ENCODE measurements around the gene RNF152. TPM values are rescaled to one million over a fixed set of nuclear protein-coding genes. Genes with fewer than 3 reads are reported as not detected.

The RNF152 gene
- total RNA-seq, 1 donor from 2014 or later, result 16.9 TPM

- peaks cover 7% of the 10 kb centered on the region for H3K36me3 Mint-ChIP-seq (ENCODE audit: unreplicated experiment)
- no peak overlapping the region for H3K4me3 Mint-ChIP-seq (ENCODE audit: unreplicated experiment)
- peaks cover 3% of the 10 kb centered on the region for H3K27me3 Mint-ChIP-seq (ENCODE audit: unreplicated experiment)
- no peak overlapping the region for H3K27ac Mint-ChIP-seq (ENCODE audit: unreplicated experiment)
- TF ChIP-seq CTCF (IDR thresholded peaks at IDR 0.05; ENCODE audit: partially characterized antibody, unreplicated experiment), result no peak
- no peaks in the 10 kb centered on the region for H3K4me1 Mint-ChIP-seq (ENCODE audit: low read depth, unreplicated experiment)
- no peak for DNase-seq
- H3K9me3 Mint-ChIP-seq (ENCODE audit: unreplicated experiment), result no peaks in the 10 kb centered on the region
Observed at GRCh38 chr18:61869636-61870035, 23.2 kb downstream of the RNF152 start.

- H3K4me1 Mint-ChIP-seq (ENCODE audit: low read depth, unreplicated experiment), result no peaks in the 10 kb centered on the region
- H3K27me3 Mint-ChIP-seq (ENCODE audit: unreplicated experiment), result peaks cover 3% of the 10 kb centered on the region
- H3K9me3 Mint-ChIP-seq (ENCODE audit: unreplicated experiment), result no peaks in the 10 kb centered on the region
- no peak for DNase-seq
- no peak for TF ChIP-seq CTCF (IDR thresholded peaks at IDR 0.05; ENCODE audit: partially characterized antibody, unreplicated experiment)
- H3K36me3 Mint-ChIP-seq (ENCODE audit: unreplicated experiment), result peaks cover 10% of the 10 kb centered on the region
- H3K4me3 Mint-ChIP-seq (ENCODE audit: unreplicated experiment), result no peak overlapping the region
- no peak overlapping the region for H3K27ac Mint-ChIP-seq (ENCODE audit: unreplicated experiment)
Observed at GRCh38 chr18:61865466-61866175, 27.2 kb downstream of the RNF152 start.

GRCh38 chr18:61861372-61861771, 31.4 kb downstream of the RNF152 start:
- no peak for DNase-seq
- Mint-ChIP-seq H3K4me1 (ENCODE audit: low read depth, unreplicated experiment) (no peaks in the 10 kb centered on the region), H3K9me3 (ENCODE audit: unreplicated experiment) (no peaks in the 10 kb centered on the region), H3K36me3 (ENCODE audit: unreplicated experiment) (peaks cover 7% of the 10 kb centered on the region), H3K4me3 (ENCODE audit: unreplicated experiment) (no peak overlapping the region), H3K27ac (ENCODE audit: unreplicated experiment) (no peak overlapping the region), H3K27me3 (ENCODE audit: unreplicated experiment) (peaks cover 2% of the 10 kb centered on the region)
- TF ChIP-seq CTCF (IDR thresholded peaks at IDR 0.05; ENCODE audit: partially characterized antibody, unreplicated experiment), result no peak

GRCh38 chr18:61860302-61860701, 32.5 kb downstream of the RNF152 start:
- H3K36me3 Mint-ChIP-seq (ENCODE audit: unreplicated experiment), result peaks cover 3% of the 10 kb centered on the region
- no peaks in the 10 kb centered on the region for H3K27me3 Mint-ChIP-seq (ENCODE audit: unreplicated experiment)
- DNase-seq, result no peak
- no peak overlapping the region for H3K27ac Mint-ChIP-seq (ENCODE audit: unreplicated experiment)
- no peaks in the 10 kb centered on the region for H3K9me3 Mint-ChIP-seq (ENCODE audit: unreplicated experiment)
- no peak overlapping the region for H3K4me3 Mint-ChIP-seq (ENCODE audit: unreplicated experiment)
- no peaks in the 10 kb centered on the region for H3K4me1 Mint-ChIP-seq (ENCODE audit: low read depth, unreplicated experiment)
- no peak for TF ChIP-seq CTCF (IDR thresholded peaks at IDR 0.05; ENCODE audit: partially characterized antibody, unreplicated experiment)

- no peak for DNase-seq
- no peak overlapping the region for H3K4me3 Mint-ChIP-seq (ENCODE audit: unreplicated experiment)
- no peaks in the 10 kb centered on the region for H3K9me3 Mint-ChIP-seq (ENCODE audit: unreplicated experiment)
- no peaks in the 10 kb centered on the region for H3K4me1 Mint-ChIP-seq (ENCODE audit: low read depth, unreplicated experiment)
- TF ChIP-seq CTCF (IDR thresholded peaks at IDR 0.05; ENCODE audit: partially characterized antibody, unreplicated experiment), result no peak
- H3K27ac Mint-ChIP-seq (ENCODE audit: unreplicated experiment), result no peak overlapping the region
- peaks cover 3% of the 10 kb centered on the region for H3K36me3 Mint-ChIP-seq (ENCODE audit: unreplicated experiment)
- H3K27me3 Mint-ChIP-seq (ENCODE audit: unreplicated experiment), result no peaks in the 10 kb centered on the region
Observed at GRCh38 chr18:61859113-61859512, 33.7 kb downstream of the RNF152 start.

All from glutamatergic neuron (in vitro differentiated cells).